GM21423 (cell line): ENCODE results near the gene P3H2.

Experiments used
- ATAC-seq: cut with Tn5 transposase; IDR thresholded peaks from one replicate; pipeline ENCODE4 v1.9.1; 2021; ENCODE audit warnings: mild to moderate bottlenecking, moderate library complexity; ENCODE audit not compliant: unreplicated experiment

P3H2 gene

DNA sequence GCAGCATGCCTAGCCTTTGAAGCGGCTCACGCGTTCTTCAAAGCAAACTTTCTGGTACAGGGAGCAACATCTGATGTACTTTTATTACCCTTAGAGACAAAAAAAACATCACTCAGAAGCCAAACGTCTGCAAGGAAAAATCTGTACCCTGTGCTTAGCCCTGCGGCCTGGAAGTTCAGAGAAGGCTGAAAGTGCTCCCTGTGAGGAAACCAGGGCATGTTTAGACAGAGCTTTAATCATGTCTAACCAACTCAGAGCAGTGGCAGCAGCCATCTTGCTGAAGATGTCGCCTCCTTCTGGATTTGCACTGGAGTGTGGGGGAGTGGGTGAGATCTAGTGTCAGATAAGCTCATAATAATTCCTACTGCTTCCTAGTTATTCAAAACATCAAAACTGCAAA is 170.4 kb downstream of the P3H2 start:
- no peak for ATAC-seq

DNA sequence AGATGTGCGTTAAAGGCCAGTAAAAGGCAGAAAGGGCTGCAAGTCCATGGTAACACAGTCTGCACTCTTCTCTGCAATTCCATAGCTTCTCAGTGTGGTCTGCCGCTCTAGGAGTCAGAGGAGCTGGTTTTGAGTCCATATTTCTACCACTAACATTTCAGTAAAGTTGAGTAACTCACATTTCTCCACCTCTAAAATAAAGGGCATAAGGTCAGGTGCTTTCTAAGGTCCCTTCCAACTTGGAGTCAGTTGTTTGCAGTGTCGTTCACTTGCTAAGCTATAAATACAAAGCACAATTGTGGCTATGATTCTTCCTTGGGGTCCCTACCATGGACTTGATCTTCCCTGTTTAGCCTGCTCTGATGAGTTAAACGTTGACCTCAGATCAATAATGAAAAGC is 171.1 kb downstream of the P3H2 start:
- ATAC-seq, result no peak

DNA sequence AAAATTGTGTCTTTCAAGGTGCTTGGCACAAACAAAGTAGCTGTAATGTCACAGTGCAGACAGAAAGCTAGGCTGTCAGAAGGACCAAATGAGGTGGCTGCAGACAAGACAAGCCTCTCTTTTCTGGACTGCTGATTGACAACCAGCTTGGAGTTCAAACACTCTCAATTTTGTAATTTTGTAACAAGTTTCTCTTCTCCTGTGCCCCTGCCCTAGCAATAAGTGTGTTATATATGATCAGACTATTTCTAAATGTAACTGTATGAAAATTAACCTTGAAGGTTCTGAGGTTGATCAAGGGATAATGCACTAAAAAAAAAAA is 172.0 kb downstream of the P3H2 start:
- ATAC-seq, result no peak

DNA sequence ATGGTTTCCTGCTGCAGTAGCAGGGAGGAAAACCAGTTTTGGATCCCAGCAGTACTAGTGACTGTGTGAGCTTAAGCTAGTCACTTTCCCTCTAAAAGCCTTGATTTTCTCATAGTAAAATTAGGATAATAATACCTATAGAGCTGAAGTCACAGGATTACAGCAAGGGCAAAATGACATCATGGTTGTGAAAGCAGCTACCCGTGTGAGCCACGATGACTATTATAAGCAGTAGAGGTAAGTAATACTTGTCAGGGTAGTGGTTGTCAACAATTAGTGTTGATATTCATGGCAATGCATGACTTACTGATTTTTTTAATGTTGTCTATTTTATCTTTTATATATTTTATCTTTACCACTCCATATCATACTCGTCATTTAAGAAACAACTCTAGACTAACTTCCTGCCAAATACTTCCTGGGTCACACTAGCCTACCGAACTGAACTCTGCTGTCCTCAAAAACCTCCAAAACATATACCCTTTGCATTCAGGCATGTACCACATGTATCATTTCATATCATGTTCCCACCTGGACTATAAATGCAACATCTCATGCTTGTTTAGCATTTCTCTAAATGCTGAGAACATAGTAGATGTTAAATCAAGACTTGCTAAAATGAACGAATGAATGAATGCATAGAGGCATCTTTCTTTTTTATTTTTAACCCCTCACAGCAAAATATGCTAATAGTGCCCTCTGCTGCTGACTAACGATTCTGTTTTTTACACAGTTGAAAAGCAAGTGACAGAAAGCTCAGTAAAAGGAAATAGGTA is 172.6 kb downstream of the P3H2 start:
- no peak for ATAC-seq

DNA sequence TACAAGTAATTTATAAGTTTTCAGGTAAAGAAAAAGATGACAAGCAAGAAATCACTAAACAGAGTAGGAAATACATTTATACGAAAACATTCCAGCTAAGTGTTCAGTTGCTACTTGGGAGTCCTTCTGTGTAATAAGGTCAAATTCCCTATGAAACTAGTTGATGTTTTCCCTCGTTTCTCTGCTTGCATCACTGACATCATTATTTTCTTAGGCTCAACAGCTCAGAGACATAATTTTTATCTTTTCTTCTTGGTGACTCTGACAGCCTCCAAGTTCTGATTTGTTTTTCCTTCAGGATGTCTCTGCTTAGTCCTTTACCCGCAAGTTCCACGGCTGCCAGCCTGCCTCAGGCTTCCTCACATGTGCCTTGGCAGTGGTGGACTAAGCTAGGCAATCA is 173.6 kb downstream of the P3H2 start:
- no peak for ATAC-seq

DNA sequence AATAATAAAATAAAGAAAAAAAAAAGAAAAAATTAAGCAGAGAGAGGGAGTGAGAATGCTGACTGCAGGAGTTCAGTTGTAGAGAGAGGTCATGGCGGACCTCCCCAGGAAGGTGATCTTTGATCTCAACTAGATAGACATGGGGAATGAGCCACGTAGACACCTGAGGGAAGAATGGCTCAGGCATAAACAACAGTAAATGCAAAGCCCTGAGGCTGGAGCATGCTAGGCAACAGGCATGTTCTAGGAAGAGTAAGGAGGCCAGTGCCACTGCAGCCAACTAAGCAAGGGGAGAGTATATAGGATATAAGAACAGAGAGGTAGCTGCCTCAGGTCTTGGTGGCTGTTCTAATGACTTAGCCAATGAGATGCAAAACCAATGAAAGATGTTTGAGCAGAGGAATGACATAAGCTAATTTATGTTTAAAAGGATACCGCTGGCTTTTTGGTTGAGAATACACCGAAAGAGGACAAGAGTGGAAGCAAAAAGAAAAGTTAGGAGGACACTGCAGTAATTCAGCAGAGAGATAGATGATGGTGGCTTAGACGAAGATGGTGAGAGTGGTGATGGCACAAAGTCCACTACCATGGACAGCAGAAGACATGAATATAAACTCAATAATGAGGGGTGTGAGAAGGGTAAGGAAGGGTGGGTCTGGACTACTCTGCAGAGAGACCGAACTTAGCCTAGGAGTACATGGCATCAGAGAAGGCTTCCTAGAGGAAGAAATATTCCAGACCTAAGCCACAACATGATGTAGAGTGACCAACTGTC is 174.6 kb downstream of the P3H2 start:
- ATAC-seq, result no peak

DNA sequence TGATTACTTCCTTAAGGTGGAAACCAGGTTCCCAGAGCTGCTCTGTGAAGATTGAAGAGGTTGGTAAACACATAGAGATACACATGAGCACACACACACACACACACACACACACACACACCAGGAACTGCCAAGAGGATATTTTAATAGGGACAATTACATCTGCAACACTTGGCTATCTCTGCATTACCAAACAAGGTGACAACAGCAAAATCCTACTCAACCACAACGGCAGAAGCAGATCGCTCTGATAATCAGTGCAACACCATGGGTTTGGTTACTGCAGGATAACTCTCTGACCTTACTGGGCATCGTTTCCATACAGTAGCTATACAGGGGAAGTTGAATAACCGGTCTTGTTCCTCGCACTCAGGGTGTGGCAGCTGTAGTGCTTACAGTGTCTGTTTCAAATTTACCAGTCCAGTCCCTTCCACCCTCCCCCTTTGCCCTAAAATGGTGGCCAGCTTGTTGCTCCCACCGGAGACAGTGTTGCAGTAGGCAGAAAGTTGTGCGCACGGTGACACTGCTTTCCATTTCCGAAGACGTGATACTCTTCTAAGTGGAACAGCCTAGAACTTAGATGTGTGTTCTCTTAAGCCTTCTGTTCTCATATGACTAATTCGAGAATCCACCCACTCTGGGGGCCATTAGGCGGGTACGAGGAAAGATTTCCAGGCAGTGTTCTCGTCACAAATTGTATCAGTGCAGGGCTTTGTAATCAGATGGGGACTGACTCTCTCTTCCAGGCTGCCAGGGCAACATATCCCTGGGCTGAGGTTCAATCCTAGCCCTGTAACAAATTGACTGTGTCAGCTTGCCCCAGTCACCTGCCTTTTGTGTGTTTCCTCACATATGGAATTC is 176.2 kb downstream of the P3H2 start:
- no peak for ATAC-seq

DNA sequence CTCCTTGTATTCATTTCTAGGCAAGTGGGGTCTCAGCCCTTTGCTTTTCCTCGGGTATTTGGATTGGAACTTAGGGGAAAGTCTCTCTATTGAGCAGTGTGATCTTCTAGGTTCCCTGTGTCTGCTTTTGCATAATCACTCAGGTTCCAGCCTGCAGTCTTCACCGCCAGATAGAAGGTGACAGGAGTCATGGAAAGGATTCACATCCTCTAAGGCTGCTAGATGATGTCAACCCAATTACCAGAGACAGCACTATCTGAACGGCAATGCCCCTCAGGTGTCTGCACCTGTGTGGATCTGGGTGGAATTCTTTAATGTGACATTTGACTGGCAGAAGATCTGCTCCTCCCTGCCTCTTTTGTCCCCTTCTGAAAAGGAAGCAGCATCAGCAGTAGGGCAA is 177.7 kb downstream of the P3H2 start:
- no peak for ATAC-seq

DNA sequence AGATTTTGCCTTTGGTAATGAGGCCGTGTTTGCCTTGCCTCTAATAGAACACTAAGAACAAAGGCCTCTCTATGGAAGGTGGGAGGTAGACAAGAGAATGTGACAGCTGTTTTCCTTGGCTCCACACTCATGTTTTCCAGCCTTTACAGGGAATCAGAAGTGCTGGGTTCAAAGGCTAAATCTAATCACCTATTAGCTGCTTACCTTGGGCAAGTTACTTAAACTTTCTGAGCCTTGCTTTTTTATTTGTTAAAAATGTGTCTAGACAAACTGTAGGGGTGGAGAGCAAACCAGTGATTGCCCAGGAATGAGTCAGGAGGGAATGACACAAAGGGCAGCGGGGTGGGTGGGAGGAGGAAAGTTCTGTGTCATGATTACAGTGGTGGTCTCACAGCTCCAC is 179.0 kb downstream of the P3H2 start:
- ATAC-seq, result no peak

DNA sequence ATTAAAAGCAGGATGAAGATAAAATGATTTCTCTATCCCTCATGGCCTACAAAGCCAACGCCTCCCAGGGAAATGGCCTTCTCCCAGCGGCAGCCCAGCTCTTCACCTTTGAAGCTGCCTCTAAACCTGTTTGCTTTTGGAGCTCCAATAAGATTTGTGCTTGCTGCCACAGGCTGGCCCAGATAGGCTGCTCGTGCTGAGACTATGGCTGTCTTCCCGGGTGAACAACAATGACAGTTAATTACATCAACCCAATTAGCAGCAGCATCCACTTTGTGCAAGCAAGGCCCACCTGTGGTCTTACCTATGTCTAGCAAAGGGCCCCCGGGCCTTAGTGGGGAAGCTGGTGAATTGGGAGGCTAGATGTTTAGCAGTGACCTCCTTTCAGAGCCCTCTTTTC is 179.6 kb downstream of the P3H2 start:
- no peak for ATAC-seq

DNA sequence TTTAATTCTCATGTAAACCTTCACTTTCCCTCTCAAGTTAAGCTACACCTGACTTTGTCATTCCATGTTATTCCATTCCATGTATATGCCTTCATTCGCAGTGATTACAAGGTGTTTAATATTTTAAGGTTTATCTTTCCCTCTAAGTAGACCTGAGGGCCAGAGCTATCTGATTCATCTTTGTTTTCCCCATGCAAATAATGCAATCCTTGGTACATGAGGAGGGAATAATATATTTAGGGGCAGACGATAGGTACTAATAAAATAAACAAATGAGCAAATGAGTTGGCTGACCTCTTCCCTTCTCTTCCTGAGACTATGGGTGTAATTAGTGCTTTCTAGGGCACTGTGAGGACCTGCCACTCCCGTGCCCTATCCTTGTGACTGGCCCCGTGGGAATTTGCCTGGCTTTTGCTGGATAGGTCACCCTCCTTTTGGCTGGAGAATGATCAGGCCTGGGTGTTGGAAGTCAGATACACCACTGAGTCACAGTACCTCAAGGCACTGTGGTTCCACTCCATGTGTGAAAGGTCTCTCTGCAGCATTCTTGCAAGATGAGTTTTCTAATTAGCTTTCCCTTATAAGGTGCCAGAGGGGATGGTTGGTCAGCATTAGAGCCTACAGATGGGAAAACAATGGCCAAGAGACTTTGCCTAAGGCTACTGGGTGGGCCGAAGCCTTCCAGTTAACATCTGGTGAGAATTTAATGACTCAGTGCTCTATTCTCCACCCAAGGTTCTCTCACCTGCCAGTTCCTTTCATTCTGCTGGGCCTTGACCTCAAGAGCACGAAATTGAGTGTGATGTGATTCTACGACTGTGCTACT is 183.2 kb downstream of the P3H2 start:
- ATAC-seq, result no peak

DNA sequence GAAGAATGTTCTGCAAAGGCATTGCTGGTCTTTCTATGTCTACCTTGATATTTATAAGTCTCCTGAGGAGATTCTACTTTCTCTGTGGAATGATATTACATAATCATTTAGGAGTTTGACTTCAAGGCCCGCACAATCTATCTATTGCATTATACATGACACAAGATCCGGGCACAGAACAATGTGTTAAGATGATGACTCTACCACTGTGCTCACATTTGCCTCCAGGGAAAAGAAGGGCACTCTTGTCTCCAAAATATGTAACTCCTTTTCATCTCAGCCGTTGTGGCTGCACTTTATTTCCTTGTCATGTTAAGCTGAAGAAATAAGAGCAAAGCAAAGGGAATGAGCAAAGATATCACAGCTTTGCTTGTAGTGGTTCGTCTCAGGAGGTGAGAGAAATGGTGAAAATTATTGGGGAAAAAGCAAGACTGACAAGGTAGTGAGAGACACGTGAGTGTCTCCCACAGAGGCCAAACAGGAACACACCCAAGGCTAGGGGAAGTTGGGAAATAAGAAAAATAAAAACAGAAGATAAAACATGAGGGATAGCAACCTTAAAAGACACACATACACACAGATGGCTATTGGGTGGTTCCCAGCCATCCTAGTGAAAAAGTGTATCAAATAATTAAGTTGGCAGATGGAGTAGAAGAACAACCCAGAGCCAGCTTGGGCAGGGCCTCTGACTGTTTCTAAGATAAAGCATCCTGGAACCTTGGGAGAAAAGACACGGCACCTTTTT is 184.3 kb downstream of the P3H2 start:
- ATAC-seq, result no peak

DNA sequence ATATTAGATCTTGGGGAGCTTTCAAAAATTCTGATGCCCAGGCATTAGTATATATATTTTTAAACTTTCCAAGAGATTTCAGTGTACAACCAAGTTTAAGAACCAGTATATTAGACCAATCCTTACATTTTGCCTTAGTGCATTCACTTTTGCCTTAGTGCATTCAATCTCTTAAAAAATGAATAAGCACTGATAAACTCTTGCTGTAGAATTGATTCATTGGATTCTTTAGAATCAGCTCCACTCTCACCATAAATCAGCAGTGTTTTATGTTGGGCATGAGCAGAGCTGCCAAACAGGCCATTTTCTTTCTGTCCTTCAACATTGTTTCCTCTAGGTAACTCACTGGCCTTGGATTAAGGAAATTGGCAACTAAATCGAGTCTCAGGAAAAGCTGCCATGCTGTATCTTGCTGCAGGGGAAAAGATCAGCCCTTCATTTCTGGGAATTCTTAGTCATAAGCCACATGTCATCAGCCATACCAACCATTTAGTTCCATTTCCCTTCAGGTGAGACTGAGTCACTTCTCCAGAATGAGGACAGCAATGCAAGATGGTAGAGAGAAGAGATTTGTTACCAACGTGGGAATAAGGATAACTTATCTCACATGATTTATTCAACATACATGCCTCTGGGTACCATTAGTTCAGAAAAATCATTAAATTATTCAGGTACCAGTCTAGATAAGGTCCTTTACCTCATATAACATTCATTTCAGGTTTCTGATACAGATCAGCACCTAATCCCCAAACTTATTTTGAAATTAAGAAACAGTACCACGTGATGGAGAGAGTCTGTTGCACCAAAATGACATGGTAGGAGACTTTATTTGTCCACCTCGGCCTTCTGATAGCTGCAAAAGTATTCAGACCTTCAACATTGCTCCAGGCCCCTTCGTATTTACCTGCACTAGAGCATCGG is 192.5 kb downstream of the P3H2 start:
- no peak for ATAC-seq

DNA sequence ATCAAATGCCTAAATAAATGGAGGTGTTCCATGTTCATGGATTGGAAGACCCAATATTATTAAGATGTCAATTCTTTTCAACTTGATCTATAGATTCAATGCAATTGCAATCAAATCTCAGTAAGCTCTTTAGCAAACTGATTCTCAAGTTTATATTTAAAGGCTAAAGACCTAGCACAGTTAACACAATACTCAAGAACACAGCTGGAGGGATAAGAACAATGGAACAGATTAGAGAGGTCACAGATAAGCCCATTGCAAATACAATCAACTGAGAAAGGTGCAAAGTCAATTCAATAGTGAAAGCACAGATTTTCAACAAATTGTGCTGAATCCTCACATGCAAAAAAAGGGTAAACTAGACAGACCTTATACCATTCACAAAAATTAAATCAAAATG is 198.9 kb downstream of the P3H2 start:
- ATAC-seq, result no peak

DNA sequence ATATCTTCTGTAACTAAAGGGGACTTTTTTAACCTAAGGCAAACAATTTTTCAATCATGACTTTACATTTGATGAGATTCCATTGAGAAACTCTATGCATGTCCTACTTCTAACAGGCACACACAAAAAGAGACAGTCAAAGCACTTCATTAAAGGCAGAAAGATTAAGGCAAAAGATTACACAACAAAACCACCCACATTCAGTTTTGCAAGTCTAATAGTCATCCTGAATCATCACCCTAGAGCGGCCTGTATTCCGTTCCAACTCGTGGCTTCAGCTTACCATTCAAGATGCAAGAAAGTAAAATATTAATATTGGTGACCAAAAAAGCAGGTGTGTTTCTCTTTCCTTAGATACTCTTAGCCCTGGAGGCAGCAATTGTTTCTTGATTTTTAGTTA is 205.9 kb downstream of the P3H2 start:
- no peak for ATAC-seq

DNA sequence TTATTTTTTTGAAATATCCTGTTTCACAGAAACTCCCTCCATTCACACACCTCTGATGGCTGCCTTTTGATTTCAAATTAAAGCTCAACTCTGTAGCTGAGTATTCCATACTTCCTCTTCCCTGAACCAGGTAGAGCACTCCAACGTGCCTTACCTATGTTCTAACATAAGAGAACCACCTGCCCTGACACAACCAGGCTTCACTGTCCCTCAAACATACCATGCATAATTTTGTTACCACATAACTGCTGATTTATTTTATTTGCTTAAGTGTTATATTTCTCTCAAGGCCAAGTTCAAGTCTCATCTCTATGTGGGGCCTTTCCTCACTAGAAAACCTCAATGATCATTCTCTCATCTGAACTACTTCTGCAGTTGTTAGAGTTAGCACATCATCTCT is 209.7 kb downstream of the P3H2 start:
- ATAC-seq, result no peak

DNA sequence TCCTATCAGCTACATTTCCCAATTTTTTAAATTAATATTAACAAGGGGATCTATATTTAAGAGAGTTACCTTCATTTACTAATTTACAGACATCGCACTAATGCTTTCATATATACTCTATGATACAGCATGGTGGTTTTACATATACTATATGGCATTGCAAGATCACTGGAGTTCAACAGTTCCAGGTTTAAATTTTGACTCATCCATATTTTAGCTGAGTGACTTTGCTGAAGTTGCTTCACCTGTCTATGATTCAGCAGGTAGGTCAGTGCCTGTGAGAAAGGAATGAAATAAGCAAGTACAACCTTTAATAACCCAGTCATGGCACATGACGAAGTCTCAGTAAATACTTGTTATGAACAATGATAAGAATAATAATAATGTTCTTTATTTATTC is 211.1 kb downstream of the P3H2 start:
- no peak for ATAC-seq

DNA sequence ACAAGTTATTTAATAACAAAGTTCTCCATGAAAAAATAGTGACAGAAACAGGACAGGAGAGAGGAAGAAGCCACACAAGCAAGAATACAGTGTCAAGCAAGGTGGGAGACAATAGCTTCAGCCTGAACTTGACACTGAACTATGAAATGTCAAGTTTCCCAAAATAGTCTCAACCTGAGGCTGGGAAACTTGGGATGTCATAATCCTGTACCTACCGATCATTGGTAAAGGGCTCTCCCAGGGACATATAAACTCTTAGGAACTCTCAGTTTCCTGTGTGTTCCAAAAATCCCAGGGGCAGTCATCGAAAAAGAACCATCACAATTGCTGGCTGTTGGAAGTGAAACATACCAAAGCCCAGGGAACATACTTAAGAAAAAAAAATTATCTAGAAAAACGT is 211.6 kb downstream of the P3H2 start:
- no peak for ATAC-seq

DNA sequence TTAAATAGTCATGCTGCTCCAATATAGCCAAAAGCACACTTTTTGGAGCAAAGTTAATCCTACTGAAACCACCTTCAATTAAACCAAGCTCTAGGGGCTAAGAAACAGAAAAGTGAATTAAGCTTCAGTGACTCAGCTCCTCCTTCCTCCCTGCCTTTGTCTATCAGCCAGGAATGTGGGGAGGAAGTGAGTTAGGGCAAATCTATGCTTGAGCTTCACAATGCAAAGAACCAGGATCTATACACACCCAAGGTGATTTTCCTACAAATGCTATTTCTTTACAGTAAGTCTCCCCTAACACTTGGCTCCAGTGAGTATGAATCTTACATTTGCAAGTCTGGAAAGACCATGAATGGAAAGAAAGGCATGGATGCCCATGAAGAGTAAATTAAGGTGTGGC is 212.1 kb downstream of the P3H2 start:
- ATAC-seq, result no peak
